Colon (tissue), 2 donors: Measurements from ENCODE around the gene LRRC8E.
"Not testable (repeated sequence)": the region's sequence is repeated elsewhere in the genome, so short reads cannot be mapped to it uniquely, and the experiment has no call there.

Experiments
- FAIRE-seq: peaks from 2 replicates; lab custom pipeline; 2012; peaks lifted over from hg19 to GRCh38; lab: Jason Lieb, UNC
- donor health status: control.
- donor health status: control.

Gene LRRC8E

DNA sequence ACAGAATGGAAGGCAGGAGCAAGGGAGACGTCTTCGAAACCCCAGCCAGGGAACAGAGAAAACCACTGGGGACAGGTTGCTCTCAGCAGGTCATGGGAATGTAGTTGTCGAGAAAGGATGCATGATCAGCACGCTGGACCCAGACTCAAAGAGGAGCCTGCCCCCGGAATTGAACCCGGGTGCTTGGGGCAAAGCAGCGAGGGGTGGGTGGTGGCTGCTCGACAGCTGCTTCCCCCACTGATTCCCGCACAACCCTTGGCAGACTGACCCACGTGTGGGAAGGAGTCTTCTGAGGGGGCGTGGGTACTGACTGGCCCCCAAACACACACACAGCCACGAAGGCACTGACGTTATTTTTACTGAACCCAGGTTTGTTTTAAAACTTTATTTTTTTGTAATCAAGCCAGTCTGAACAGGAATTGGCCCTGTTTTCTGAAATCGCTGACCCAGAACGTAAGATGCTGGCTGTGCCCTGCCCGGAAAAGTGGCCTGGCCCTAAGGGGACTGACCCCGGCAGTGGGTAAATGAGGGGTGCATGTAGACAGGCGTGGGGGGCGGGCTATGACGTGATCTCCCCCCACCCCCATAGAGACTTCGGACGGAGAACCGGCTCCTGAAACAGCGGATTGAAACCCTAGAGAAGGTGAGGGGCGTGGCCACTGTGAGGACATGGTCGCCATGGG lies 32.7 kb upstream of the LRRC8E start:
- no peak for FAIRE-seq

GRCh38 chr19:7856109-7856591 lies 32.2 kb upstream of the LRRC8E start:
- FAIRE-seq, result no peak

GRCh38 chr19:7856679-7857663 lies 31.3 kb upstream of the LRRC8E start:
- no peak for FAIRE-seq

- FAIRE-seq, result no peak
Observed at GRCh38 chr19:7857727-7858108, 30.6 kb upstream of the LRRC8E start.

- FAIRE-seq, result no peak
Observed at GRCh38 chr19:7858109-7858770, 30.1 kb upstream of the LRRC8E start.

DNA sequence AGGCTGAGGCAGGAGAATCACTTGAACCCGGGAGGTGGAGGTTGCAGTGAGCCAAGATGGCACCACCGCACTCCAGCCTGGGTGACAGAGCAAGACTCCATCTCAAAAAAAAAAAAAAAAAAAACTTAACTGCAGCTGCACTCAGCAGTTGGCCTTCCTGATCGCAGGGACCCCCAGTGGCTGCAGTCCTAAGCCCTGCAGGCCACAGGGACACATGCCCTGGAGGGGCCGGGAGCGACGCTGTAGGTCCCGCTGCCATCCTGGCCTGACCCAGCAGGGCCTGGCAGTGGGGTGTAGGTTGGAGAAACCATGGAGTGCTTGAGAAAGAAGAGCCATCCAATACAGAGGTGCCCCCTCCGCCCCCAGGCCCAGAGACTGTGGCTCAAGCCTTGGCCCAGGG lies 29.2 kb upstream of the LRRC8E start:
- not testable (repeated sequence) for FAIRE-seq

GRCh38 chr19:7859831-7860713 lies 28.2 kb upstream of the LRRC8E start:
- FAIRE-seq, result no peak

DNA sequence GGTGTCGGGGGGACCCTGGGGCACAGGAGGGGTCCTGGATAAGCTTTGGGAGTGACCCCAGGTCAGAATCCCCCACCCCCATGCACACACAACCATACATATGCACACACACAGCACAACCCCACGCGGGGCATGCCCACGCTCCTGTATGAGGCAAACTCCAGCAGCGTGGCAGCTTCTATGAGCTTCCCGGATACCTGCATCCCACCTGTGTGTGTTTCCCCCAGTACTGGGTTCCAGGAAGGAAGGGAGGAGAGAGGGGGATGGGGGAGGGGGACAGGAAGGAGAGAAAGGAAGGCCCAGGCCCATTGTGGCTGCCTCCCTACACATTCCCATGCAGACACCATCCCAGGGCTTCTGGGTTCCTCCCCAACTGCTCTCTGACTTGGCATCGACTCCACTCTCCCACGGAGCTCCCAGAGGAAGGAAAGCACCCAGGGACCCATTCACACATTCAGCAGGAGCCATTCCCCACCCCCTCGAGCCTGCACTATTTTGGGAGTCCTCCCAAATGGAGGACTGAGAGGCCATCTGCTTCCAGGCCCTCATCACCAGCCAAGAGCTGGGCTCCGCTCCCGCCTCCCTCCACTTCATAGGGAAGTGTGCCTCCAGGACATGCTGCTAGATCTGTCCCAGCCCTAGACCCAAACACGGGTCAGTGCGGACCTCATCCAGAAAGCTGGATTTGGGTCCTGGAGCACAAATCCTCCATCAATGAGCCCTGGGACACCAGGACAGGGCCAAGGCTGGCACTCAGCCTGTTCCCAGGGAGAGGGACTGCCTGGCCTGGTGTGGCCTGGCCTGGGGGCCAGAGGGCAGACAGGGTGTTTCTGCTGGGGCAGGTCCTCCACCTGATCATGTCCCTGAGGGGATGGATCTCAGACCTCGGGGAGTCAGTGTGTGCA lies 27.3 kb upstream of the LRRC8E start:
- FAIRE-seq, result no peak

DNA sequence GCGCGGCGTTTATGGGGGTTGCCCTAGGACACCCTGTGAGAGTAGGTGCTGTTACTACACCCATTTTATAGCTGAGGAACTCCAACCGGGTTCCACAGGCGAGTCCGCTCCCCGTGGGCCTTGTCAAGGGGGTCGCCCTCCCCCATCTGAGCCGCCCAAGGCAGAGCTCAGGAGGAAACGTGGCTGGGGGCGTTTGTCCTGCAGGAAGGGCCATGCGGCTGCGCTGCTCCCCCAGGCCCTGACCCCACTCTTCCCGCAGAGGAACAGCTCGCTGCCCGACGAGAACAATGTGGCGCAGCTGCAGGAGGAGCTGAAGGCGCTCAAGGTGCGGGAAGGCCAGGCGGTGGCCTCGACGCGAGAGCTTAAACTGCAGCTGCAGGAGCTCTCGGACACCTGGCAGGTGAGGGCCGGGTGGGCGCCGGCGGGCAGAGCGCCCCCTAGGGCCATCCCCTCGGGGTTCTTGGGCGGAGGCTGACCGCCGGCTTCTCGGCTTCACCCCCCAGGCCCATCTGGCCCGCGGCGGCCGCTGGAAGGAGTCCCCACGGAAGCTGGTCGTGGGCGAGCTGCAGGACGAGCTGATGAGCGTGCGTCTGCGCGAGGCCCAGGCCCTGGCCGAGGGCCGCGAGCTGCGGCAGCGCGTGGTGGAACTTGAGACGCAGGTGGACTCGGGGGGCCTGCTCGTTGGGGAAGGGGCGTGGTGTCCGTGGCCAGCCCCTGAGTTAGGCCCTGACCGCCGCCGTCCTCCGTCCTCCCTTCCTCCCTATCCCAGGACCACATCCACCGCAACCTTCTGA lies 26.5 kb upstream of the LRRC8E start:
- no peak for FAIRE-seq

- FAIRE-seq, result no peak
Observed at GRCh38 chr19:7862413-7862951, 25.8 kb upstream of the LRRC8E start.

DNA sequence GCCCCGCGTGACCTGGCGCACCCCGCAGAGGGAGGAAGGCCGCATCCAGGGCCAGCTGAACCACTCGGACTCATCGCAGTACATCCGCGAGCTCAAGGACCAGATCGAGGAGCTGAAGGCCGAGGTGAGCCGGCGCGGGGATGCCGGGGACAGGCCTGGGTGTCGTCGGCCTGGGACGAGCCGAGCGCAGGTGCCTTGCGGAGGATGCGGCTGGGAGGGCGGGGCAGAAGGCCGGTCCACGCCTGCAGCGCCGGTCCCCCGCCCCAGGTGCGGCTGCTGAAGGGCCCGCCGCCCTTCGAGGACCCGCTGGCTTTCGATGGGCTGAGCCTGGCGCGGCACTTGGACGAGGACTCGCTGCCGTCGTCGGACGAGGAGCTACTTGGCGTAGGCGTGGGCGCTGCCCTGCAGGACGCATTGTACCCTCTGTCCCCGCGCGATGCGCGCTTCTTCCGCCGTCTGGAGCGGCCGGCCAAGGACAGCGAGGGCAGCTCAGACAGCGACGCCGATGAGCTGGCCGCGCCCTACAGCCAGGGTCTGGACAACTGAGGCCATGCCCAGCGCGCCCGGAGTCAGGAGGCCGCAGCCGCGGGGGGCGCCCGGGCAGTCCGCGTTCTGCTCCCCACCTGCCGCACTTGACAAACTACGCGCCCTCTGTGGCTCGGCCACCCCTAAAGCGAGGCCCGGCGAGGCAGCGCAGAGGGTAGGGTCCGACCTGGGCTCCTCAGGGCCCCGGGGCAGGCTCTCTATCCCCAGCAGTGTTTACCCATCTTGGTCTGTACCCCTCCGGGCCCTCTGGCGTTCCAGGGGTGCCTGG lies 24.9 kb upstream of the LRRC8E start:
- FAIRE-seq, result no peak

GRCh38 chr19:7863971-7864689 lies 24.2 kb upstream of the LRRC8E start:
- no peak for FAIRE-seq

- FAIRE-seq, result no peak
Observed at GRCh38 chr19:7864690-7865074, 23.6 kb upstream of the LRRC8E start.

GRCh38 chr19:7865262-7865911 lies 22.9 kb upstream of the LRRC8E start:
- FAIRE-seq, result no peak

- FAIRE-seq, result no peak
Observed at GRCh38 chr19:7866399-7867091, 21.8 kb upstream of the LRRC8E start.

- no peak for FAIRE-seq
Observed at GRCh38 chr19:7867092-7867844, 21.0 kb upstream of the LRRC8E start.
